ENCODE data around the gene MEIS1.
A peak's percentile ranks its signal among the peaks of the same experiment; 100 is the strongest.
"Not testable (repeated sequence)": the region's sequence is repeated elsewhere in the genome, so short reads cannot be mapped to it uniquely, and the experiment has no call there.

Gene MEIS1

GRCh38 chr2:66434679-66435548 is at the start of gene MEIS1:
MEIS1 (plus strand) TSS chr2:66435125; CDS start chr2:66435857, 732 bp downstream.
- peak; percentile 79 for DNase-seq

GRCh38 chr2:66387016-66387753 is 47.7 kb upstream of the MEIS1 start:
- no peak for DNase-seq

- no peak for DNase-seq
These were observed 45.2 kb upstream of the MEIS1 start for GRCh38 chr2:66389651-66390131.

GRCh38 chr2:66390152-66390551 is 44.8 kb upstream of the MEIS1 start:
- no peak for DNase-seq

- DNase-seq = no peak
These were observed 44.1 kb upstream of the MEIS1 start for GRCh38 chr2:66390811-66391210.

- DNase-seq = not testable (repeated sequence)
These were observed 43.7 kb upstream of the MEIS1 start for GRCh38 chr2:66391240-66391639.

- no peak for DNase-seq
These were observed 29.5 kb upstream of the MEIS1 start for GRCh38 chr2:66405473-66405872.

GRCh38 chr2:66408905-66409304 is 26.0 kb upstream of the MEIS1 start:
- DNase-seq = no peak

- no peak for DNase-seq
These were observed 22.1 kb upstream of the MEIS1 start for GRCh38 chr2:66412874-66413273.

GRCh38 chr2:66414896-66415295 is 20.0 kb upstream of the MEIS1 start:
- no peak for DNase-seq

GRCh38 chr2:66418381-66418780 is 16.5 kb upstream of the MEIS1 start:
- no peak for DNase-seq

- no peak for DNase-seq
These were observed 13.3 kb upstream of the MEIS1 start for GRCh38 chr2:66421612-66422011.

GRCh38 chr2:66423391-66424124 is 11.4 kb upstream of the MEIS1 start:
- no peak for DNase-seq

GRCh38 chr2:66426244-66427111 is 8.4 kb upstream of the MEIS1 start:
- no peak for DNase-seq

GRCh38 chr2:66427300-66427699 is 7.6 kb upstream of the MEIS1 start:
- DNase-seq = no peak

GRCh38 chr2:66428986-66429612 is 5.8 kb upstream of the MEIS1 start:
- DNase-seq = no peak

GRCh38 chr2:66429693-66430504 is 5.0 kb upstream of the MEIS1 start:
- no peak for DNase-seq

GRCh38 chr2:66430505-66431273 is 4.2 kb upstream of the MEIS1 start:
- DNase-seq = no peak

- DNase-seq = no peak
These were observed 3.7 kb upstream of the MEIS1 start for GRCh38 chr2:66431274-66431642.
